ENCODE data around the gene SERTAD1.

Gene SERTAD1

GRCh38 chr19:40377876-40378385, 47.9 kb downstream of the SERTAD1 start:
- Histone ChIP-seq H3K27me3 (replicated peaks; ENCODE audit: control insufficient read depth, insufficient read depth, low read length) (no peaks in the 10 kb centered on the region), H3K4me3 (replicated peaks; ENCODE audit: low read depth, low read length) (no peak overlapping the region), H3K36me3 (ENCODE audit: control insufficient read depth, insufficient read depth, low read length) (peaks cover 11% of the 10 kb centered on the region)
- no peak for TF ChIP-seq CTCF (IDR thresholded peaks at IDR 0.05; ENCODE audit: insufficient read depth, low read length, poor library complexity, severe bottlenecking)
- DNase-seq (ENCODE audit: extremely low read depth, insufficient read length) = no peak

- Histone ChIP-seq H3K4me3 (replicated peaks; ENCODE audit: low read depth, low read length) (no peak overlapping the region), H3K27me3 (replicated peaks; ENCODE audit: control insufficient read depth, insufficient read depth, low read length) (no peaks in the 10 kb centered on the region), H3K36me3 (ENCODE audit: control insufficient read depth, insufficient read depth, low read length) (peaks cover 11% of the 10 kb centered on the region)
- no peak for TF ChIP-seq CTCF (IDR thresholded peaks at IDR 0.05; ENCODE audit: insufficient read depth, low read length, poor library complexity, severe bottlenecking)
- DNase-seq (ENCODE audit: extremely low read depth, insufficient read length) = no peak
Measured at GRCh38 chr19:40376286-40376862, 49.4 kb downstream of the SERTAD1 start.

DNA sequence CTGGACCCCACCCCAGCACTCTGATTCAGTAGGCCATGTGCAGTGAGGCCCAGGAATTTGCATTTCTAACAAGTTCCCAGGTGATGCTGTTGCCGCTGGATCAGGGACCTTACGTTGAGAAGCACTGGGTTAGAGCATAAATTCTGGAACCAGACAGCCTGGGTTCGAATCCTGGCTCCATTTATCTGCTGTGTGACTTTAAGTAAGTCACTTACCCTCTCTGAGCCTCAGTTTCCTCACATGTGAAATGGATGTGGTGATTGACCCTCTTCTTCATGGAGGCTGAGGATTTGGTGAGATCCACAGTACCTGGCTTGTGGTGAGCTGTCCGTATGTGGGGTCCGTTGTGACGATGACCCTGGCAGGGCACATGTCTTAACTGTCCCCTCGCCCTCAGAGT, 51.7 kb downstream of the SERTAD1 start:
- Histone ChIP-seq H3K4me3 (replicated peaks; ENCODE audit: low read depth, low read length) (no peak overlapping the region), H3K27me3 (replicated peaks; ENCODE audit: control insufficient read depth, insufficient read depth, low read length) (no peaks in the 10 kb centered on the region), H3K36me3 (ENCODE audit: control insufficient read depth, insufficient read depth, low read length) (peaks cover 14% of the 10 kb centered on the region)
- no peak for DNase-seq (ENCODE audit: extremely low read depth, insufficient read length)
- TF ChIP-seq CTCF (IDR thresholded peaks at IDR 0.05; ENCODE audit: insufficient read depth, low read length, poor library complexity, severe bottlenecking) = no peak

- H3K36me3 ChIP-seq (ENCODE audit: control insufficient read depth, insufficient read depth, low read length) = peaks cover 10% of the 10 kb centered on the region
- no peak for DNase-seq (ENCODE audit: extremely low read depth, insufficient read length)
Measured at GRCh38 chr19:40371802-40372122, 54.0 kb downstream of the SERTAD1 start.

More at GRCh38 chr19:40371802-40372122, 54.0 kb downstream of the SERTAD1 start:
- Histone ChIP-seq H3K27me3 (replicated peaks; ENCODE audit: control insufficient read depth, insufficient read depth, low read length) (no peaks in the 10 kb centered on the region), H3K4me3 (replicated peaks; ENCODE audit: low read depth, low read length) (no peak overlapping the region)
- no peak for TF ChIP-seq CTCF (IDR thresholded peaks at IDR 0.05; ENCODE audit: insufficient read depth, low read length, poor library complexity, severe bottlenecking)
